Bronchial epithelial cell (primary cell): ENCODE data around the gene THOC1. TPM values are rescaled to one million over a fixed set of nuclear protein-coding genes. Genes with fewer than 3 reads are reported as not detected.

ENCODE experiments used
- DNase-seq: peaks from one replicate; pipeline ENCODE4 v3.0.0-alpha.2; 2010; ENCODE audit warnings: low read depth
- FAIRE-seq: peaks from 2 replicates; lab custom pipeline; 2011; peaks lifted over from hg19 to GRCh38; lab: Jason Lieb, UNC
- H3K27me3 ChIP-seq: 2 replicates; pipeline ENCODE4 v1.5.1; 2011; ENCODE audit warnings: low read length; ENCODE audit not compliant: control insufficient read depth, insufficient read depth
- H3K36me3 ChIP-seq: 2 replicates; pipeline ENCODE4 v1.5.1; 2011; ENCODE audit warnings: low read length; ENCODE audit not compliant: control insufficient read depth, insufficient read depth
- H3K4me3 ChIP-seq: 2 replicates; pipeline ENCODE4 v1.5.1; 2011; ENCODE audit warnings: mild to moderate bottlenecking, low read depth, low read length, control low read depth
- total RNA-seq: library from RNA; depleted of rRNA; stranded (reverse); fragments of >200 nt; gene quantifications from 2 replicates; pipeline ENCODE4 v1.2.1, GENCODE V29; 2014
- TF ChIP-seq, protein P1 (sequence below): IDR thresholded peaks from 2 replicates; pipeline ENCODE4 v1.5.1; 2011; ENCODE audit warnings: mild to moderate bottlenecking, moderate library complexity, low read length, control low read depth, inconsistent platforms; ENCODE audit not compliant: insufficient read depth, severe bottlenecking

Gene THOC1
- total RNA-seq, 1 donor from 2014 or later = 32.1 TPM

DNA sequence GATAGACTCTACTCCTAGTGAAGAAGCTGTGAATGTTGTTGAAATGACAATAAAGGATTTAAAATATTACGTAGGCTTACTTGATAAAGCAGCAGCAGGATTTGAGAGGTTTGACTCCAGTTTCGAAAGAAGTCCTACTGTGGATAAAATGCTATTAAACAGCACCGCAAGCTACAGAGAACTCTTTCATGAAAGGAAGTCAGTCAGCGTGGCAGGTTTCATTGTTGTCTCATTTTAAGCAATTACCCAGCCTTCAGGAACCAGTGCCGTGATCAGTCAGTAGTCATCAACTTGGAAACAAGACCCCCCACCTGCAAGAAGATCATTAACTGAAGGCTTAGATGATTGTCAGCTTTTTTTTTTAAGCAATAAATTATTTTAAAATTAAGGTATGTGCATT lies 95.5 kb downstream of the THOC1 start:
- DNase-seq (no peak), FAIRE-seq (no peak)
- no peak overlapping the region for H3K4me3 ChIP-seq
- no peaks in the 10 kb centered on the region for H3K27me3 ChIP-seq
- TF ChIP-seq, protein P1, sequence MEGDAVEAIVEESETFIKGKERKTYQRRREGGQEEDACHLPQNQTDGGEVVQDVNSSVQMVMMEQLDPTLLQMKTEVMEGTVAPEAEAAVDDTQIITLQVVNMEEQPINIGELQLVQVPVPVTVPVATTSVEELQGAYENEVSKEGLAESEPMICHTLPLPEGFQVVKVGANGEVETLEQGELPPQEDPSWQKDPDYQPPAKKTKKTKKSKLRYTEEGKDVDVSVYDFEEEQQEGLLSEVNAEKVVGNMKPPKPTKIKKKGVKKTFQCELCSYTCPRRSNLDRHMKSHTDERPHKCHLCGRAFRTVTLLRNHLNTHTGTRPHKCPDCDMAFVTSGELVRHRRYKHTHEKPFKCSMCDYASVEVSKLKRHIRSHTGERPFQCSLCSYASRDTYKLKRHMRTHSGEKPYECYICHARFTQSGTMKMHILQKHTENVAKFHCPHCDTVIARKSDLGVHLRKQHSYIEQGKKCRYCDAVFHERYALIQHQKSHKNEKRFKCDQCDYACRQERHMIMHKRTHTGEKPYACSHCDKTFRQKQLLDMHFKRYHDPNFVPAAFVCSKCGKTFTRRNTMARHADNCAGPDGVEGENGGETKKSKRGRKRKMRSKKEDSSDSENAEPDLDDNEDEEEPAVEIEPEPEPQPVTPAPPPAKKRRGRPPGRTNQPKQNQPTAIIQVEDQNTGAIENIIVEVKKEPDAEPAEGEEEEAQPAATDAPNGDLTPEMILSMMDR = no peak
- H3K36me3 ChIP-seq = peaks cover 2% of the 10 kb centered on the region

Other genes starting within 250 kb of the THOC1 start
- gene TUBB8B, start 218.4 kb downstream of the THOC1 start, total RNA-seq = not detected in 2 replicates
- 20.8 and 22.3 TPM in 2 replicates for gene USP14, start 109.5 kb downstream of the THOC1 start, total RNA-seq
- gene COLEC12, start 232.7 kb upstream of the THOC1 start, total RNA-seq = under 0.01 and 0.53 TPM in 2 replicates